Bone marrow (tissue), 2 donors: ENCODE data around the gene EMB.
"Not testable (repeated sequence)": the region's sequence is repeated elsewhere in the genome, so short reads cannot be mapped to it uniquely, and the experiment has no call there.

ENCODE experiments used
- DNase-seq, 2 donors: peaks; one replicate each; lab custom pipeline; 2025; lab: John Stamatoyannopoulos, UW

The EMB gene

DNA sequence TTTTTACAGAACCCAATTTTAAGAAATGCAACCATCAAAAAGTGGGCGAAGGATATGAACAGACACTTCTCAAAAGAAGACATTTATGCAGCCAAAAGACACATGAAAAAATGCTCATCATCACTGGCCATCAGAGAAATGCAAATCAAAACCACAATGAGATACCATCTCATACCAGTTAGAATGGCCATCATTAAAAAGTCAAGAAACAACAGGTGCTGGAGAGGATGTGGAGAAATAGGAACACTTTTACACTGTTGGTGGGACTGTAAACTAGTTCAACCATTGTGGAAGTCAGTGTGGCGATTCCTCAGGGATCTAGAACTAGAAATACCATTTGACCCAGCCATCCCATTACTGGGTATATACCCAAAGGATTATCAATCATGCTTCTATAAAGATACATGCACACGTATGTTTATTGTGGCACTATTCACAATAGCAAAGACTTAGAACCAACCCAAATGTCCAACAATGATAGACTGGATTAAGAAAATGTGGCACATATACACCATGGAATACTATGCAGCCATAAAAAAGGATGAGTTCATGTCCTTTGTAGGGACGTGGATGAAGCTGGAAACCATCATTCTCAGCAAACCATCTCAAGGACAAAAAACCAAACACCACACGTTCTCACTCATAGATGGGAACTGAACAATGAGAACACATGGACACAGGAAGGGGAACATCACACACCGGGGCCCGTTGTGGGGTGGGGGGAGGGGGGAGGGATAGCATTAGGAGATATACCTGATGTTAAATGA is 19.7 kb downstream of the EMB start:
- DNase-seq, result not testable (repeated sequence)

DNA sequence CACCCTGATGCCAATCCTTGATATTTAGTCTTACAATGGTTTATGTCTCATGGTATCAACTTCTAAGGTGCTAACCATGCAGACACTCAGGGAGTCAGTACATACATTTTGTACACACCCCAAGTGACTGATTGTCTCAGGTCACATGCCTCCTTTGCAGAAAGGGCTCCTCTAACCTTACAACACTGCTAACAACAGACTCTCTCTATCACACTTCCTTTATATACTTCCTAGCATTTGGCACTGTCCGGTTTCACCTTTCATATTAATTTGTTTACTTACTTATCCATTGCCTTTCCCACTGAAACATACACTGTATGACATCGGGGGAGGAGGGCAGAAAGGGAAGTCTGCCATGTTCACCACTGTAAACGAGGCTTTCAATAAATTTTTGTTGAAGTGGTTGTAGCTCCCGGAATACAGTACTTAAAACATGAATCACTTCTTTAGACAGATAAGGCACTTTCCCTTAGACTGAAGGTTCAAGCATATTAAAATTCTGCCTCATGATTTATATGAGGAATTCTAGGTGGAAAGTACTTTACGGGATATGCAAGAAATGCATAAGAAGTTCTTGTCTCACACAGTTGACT is 20.6 kb downstream of the EMB start:
- no peak for DNase-seq

GRCh38 chr5:50419656-50420055 is 21.4 kb downstream of the EMB start:
- DNase-seq, result not testable (repeated sequence)

GRCh38 chr5:50416637-50417036 is 24.5 kb downstream of the EMB start:
- DNase-seq, result not testable (repeated sequence)

DNA sequence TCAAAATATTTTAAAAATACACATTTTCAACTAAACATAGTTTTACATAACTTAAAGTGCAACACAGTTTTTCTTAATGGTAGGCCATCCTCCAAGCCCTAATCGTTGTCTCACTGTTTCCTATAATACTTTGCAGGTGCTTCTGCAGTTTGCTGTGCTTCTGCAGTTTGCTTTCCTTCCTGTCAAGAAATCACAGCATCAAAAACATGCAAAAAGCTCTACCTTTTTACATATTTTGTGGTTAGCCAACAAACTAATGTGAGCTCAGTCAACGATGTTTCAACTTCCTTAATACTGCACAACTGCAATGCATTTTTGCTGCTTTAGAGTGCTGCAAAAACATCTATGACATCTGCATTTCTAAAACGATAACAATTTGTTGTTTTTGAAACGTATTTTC is 25.2 kb downstream of the EMB start:
- DNase-seq, result no peak

DNA sequence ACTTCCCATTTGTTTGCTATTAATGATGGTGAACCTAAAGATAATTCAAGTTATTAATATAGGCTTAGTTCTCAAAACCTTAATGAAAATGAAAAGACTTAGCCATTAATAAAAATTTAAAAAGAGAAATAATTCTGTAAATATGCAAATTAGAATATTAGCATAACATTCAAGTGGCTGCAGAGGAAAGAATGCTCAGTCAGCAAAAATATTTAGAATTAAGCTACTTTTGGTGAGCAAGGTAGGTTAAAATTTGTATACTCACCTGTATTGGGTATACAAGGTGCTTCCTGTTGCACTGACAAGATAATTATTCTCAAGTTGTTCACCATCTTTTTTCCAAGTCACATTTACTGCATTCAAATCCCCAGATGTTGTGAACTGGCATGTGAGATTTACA is 30.2 kb downstream of the EMB start:
- not testable (repeated sequence) for DNase-seq

GRCh38 chr5:50406877-50407276 is 34.2 kb downstream of the EMB start:
- no peak for DNase-seq

DNA sequence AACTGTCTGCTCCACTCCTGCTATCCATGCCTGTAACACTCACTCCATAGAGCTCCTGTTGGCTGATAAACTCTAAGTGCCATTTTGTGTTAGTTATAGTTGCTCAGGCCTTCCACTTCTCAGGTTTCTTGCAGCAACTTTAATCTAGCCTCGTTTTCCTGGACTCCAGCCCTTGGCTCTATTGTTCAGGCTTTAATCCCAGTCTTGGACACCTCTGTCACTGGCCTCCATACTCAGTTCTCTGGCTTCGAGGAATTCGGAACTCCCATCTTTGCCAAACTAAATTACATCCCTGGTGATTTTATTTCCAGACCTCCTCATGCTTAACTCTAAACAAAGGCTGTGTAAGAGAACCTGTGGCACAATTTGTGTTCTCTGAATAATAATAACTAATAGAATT is 39.8 kb downstream of the EMB start:
- no peak for DNase-seq

DNA sequence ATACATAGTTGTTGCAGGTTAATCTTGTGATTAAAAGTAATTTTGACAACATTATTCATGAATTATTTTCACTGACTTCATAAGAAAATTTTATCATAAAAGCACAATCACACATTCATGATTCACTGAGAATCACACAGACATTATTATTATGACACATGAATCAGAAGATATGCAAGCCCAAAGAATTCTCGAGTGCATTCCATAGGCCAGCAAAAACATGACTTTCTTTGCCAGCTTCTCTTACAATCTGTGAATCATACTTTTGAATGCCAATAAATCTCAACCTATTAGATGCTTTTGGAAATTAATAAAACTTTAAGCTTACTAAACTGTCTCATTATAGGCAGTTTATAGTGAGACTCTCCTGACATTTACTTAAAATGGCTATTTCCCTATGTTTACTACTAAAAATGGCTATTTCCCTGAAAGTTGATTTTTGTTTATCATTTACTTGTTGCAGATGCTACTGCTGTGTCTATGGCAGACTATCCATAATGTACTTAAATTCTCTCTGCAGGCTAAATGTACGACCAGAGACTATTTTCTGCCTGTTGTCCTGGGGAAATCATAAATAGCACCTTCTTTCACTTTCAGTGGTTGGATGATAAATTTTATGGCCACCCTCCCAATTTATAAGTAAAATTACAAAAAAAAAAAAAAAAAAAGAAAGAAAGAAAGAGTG is 47.0 kb downstream of the EMB start:
- DNase-seq, result not testable (repeated sequence)

DNA sequence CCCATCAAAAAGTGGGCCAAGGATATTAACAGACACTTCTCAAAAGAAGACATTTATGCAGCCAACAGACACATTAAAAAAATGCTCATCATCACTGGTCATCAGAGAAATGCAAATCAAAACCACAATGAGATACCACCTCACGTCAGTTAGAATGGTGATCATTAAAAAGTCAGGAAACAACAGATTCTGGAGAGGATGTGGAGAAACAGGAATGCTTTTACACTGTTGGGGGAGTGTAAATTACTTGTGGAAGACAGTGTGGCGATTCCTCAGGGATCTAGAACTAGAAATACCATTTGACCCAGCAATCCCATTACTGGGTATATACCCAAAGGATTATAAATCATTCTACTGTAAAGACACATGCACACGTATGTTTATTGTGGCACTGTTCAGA is 48.8 kb downstream of the EMB start:
- not testable (repeated sequence) for DNase-seq

- not testable (repeated sequence) for DNase-seq
These were observed 56.7 kb downstream of the EMB start for GRCh38 chr5:50384381-50384780.

DNA sequence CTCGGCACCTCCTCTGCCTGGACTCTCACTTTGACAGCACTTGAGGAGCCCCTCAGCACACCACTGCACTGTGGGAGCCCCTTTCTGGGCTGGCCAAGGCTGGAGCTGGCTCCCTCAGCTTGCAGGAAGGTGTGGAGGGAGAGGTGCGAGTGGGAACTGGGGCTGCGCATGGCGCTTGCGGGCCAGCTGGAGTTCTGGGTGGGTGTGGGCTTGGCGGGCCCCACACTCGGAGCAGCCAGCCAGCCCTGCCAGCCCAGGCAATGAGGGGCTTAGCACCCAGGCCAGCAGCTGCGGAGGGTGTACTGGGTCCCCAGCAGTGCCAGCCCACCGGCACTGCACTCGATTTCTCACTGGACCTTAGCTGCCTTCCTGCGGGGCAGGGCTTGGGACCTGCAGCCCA is 64.4 kb downstream of the EMB start:
- not testable (repeated sequence) for DNase-seq

- DNase-seq, result not testable (repeated sequence)
These were observed 71.6 kb downstream of the EMB start for GRCh38 chr5:50369287-50370033.

- peak in 1 of 2 donors; percentile 26 for DNase-seq
These were observed 75.4 kb downstream of the EMB start for GRCh38 chr5:50365426-50366251.

- DNase-seq, result not testable (repeated sequence)
These were observed 76.4 kb downstream of the EMB start for GRCh38 chr5:50364535-50365309.

DNA sequence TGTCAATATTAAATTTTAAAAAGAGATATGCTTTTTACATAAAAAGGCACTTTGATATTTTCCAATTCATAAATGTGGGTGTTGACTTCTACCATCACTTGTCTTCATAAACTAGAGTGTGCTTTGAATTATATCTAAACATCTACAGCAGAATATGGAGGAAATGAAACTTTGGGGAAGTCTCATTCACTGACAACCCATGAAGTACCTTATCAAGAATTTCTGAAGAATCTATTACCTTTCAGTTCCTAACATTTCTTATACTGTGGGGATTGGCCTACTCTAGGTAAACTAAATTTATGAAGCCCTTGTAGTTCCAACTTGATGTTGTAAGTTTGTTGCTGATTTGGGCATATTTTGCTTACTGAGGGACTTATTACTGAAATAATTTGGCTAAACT is 81.9 kb downstream of the EMB start:
- no peak for DNase-seq

GRCh38 chr5:50352382-50352781 is 88.7 kb downstream of the EMB start:
- no peak for DNase-seq
